K562 (cell line): ENCODE results near the gene RASGRP2. TPM values are rescaled to one million over a fixed set of nuclear protein-coding genes. Genes with fewer than 3 reads are reported as not detected.

Experiments
- ATAC-seq: fragments of 200-7000 bp; cut with Tn5 transposase; 3 replicates; pipeline ENCODE4 v1.9.1; 2020; ENCODE audit warnings: moderate library complexity
- BruUV-seq: library from RNA; stranded (reverse); fragments of 400-500 nt; replicated peaks from 2 replicates; lab custom pipeline; 2021; lab: Mats Ljungman, UMichigan
- CTCF ChIA-PET: fragments of 300-600 bp; formaldehyde crosslinking; extraction: SDS; loops from one replicate; lab custom pipeline; 2021; ENCODE audit warnings: low intra/inter-chr PET ratio; lab: Yijun Ruan, JAX
- POLR2A ChIA-PET: fragments of 300-600, 350-650 bp; sonication (Branson Sonifier 250); formaldehyde crosslinking; extraction: SDS; loops from one replicate; lab custom pipeline; 2021; ENCODE audit warnings: antibody characterized with exemption, inconsistent platforms; lab: Yijun Ruan, JAX
- DNase-seq, 4 experiments: peaks; one replicate each; pipeline versions ENCODE4 v3.0.0 to v3.0.0-alpha.2; 2011 to 2018; ENCODE audit warnings: low spot score in 3 of 4, mixed read lengths in 3 of 4; ENCODE audit errors: extremely low read depth in 1 of 4
- FAIRE-seq: peaks from 2 replicates; lab custom pipeline; 2011; peaks lifted over from hg19 to GRCh38; lab: Jason Lieb, UNC
- H2AFZ ChIP-seq: 2 replicates; pipeline ENCODE4 v1.6.0; 2011; ENCODE audit warnings: low read depth, low read length, control low read depth, inconsistent platforms
- H3K27ac ChIP-seq: fragments of 200-600 bp; 3 replicates; pipeline ENCODE4 v1.8.0; 2011; ENCODE audit warnings: low read depth, mild to moderate bottlenecking, control low read depth, inconsistent platforms, low read length, moderate library complexity, mixed read lengths; ENCODE audit errors: extremely low read depth
- H3K27me3 ChIP-seq, 2 experiments: fragments of 300-600 bp in 1 of 2; 2 replicates in 1 of 2; 3 replicates in 1 of 2; pipeline versions ENCODE4 v1.6.0 to v1.8.0; 2011; ENCODE audit warnings: inconsistent platforms in 2 of 2, low read length in 2 of 2, mild to moderate bottlenecking in 1 of 2, mixed read lengths in 1 of 2, moderate library complexity in 1 of 2; ENCODE audit not compliant: control insufficient read depth in 2 of 2, insufficient read depth in 2 of 2
- H3K36me3 ChIP-seq: fragments of 300-600 bp; 3 replicates; pipeline ENCODE4 v1.8.0; 2011; ENCODE audit warnings: mild to moderate bottlenecking, low read length, inconsistent platforms; ENCODE audit not compliant: control insufficient read depth, insufficient read depth
- H3K4me1 ChIP-seq, 2 experiments: fragments of 200-600 bp in 1 of 2; replicated peaks in 1 of 2; 2 replicates in 1 of 2; 3 replicates in 1 of 2; pipeline versions ENCODE4 v1.5.1 to v1.8.0; 2011; ENCODE audit warnings: inconsistent platforms in 2 of 2, low read length in 2 of 2, mild to moderate bottlenecking in 1 of 2, mixed read lengths in 1 of 2, moderate library complexity in 1 of 2; ENCODE audit not compliant: control insufficient read depth in 2 of 2, insufficient read depth in 2 of 2
- H3K4me2 ChIP-seq: 2 replicates; pipeline ENCODE4 v1.6.1; 2011; ENCODE audit warnings: low read length, control low read depth, inconsistent platforms, mixed read lengths; ENCODE audit not compliant: insufficient read depth
- H3K4me3 ChIP-seq: fragments of 200-600 bp; sonication (generic), shearing (Covaris generic); 2 replicates; pipeline ENCODE4 v1.5.1; 2016; ENCODE audit warnings: control low read depth, inconsistent platforms
- H3K79me2 ChIP-seq: fragments of 200-600 bp; 3 replicates; pipeline ENCODE4 v1.8.0; 2011; ENCODE audit warnings: low read length, inconsistent platforms; ENCODE audit not compliant: control insufficient read depth, insufficient read depth
- H3K9ac ChIP-seq, 2 experiments: 2 replicates each; pipeline versions ENCODE4 v1.6.0 to v1.6.1; 2011; ENCODE audit warnings: low read depth in 2 of 2, low read length in 2 of 2, control low read depth in 1 of 2, inconsistent platforms in 1 of 2, mild to moderate bottlenecking in 1 of 2, mixed read lengths in 1 of 2; ENCODE audit not compliant: insufficient read depth in 1 of 2
- H3K9me1 ChIP-seq: one replicate; pipeline ENCODE4 v1.6.0; 2011; ENCODE audit warnings: inconsistent platforms, mild to moderate bottlenecking, low read length, moderate library complexity; ENCODE audit not compliant: control insufficient read depth, insufficient read depth
- H3K9me3 ChIP-seq: replicated peaks from 2 replicates; pipeline ENCODE4 v1.5.1; 2011; ENCODE audit warnings: low read depth, low read length, inconsistent platforms; ENCODE audit not compliant: control insufficient read depth, insufficient read depth
- H4K20me1 ChIP-seq: replicated peaks from 2 replicates; pipeline ENCODE4 v1.6.1; 2011; ENCODE audit warnings: low read length, inconsistent platforms, mixed read lengths; ENCODE audit not compliant: control insufficient read depth, insufficient read depth
- ATF3 ChIP-seq, 2 experiments: fragments of 450-650 bp in 1 of 2; sonication (generic) in 1 of 2; formaldehyde crosslinking in 1 of 2; IDR thresholded peaks in 1 of 2; conservative IDR thresholded peaks in 1 of 2; 2 replicates each; pipeline versions ENCODE4 v1.6.1 to v1.8.1; 2016 to 2023; ENCODE audit warnings: mild to moderate bottlenecking in 2 of 2, moderate library complexity in 2 of 2, inconsistent platforms in 1 of 2, missing genetic modification reagents in 1 of 2
- CEBPZ ChIP-seq: fragments of 150-350 bp; IDR thresholded peaks from 2 replicates; pipeline ENCODE4 v1.6.1; 2014; ENCODE audit warnings: low read depth, mild to moderate bottlenecking, low read length, borderline replicate concordance
- FOXM1 ChIP-seq, 2 experiments: fragments of 450-650 bp in 1 of 2; sonication (generic) in 1 of 2; formaldehyde crosslinking in 1 of 2; IDR thresholded peaks; 2 replicates each; pipeline versions ENCODE4 v1.6.1 to v1.9.0; 2017 to 2022; ENCODE audit warnings: low read depth in 2 of 2, mild to moderate bottlenecking in 2 of 2, missing genetic modification reagents in 1 of 2, moderate library complexity in 1 of 2
- GTF2A2 ChIP-seq: IDR thresholded peaks from 2 replicates; pipeline ENCODE4 v1.6.1; 2016; ENCODE audit warnings: mild to moderate bottlenecking, missing genetic modification characterization, missing compliant biosample characterization
- POLR2B ChIP-seq: fragments of 450-650 bp; IDR thresholded peaks from 2 replicates; pipeline ENCODE4 v1.6.1; 2018; ENCODE audit warnings: low read depth; ENCODE audit not compliant: partially characterized antibody
- POLR2G ChIP-seq: fragments of 200-400 bp; formaldehyde crosslinking; IDR thresholded peaks from 2 replicates; pipeline ENCODE4 v1.6.1; 2017; ENCODE audit warnings: low read depth, mild to moderate bottlenecking, antibody characterized with exemption, low read length, moderate library complexity
- RBFOX2 ChIP-seq: fragments of 200-400 bp; formaldehyde crosslinking; IDR thresholded peaks from 2 replicates; pipeline ENCODE4 v1.6.1; 2017; ENCODE audit warnings: low read depth, mild to moderate bottlenecking, low read length, moderate library complexity
- RBM25 ChIP-seq: fragments of 200-400 bp; formaldehyde crosslinking; IDR thresholded peaks from 2 replicates; pipeline ENCODE4 v1.6.1; 2018; ENCODE audit warnings: low read length, low read depth, moderate library complexity; ENCODE audit not compliant: severe bottlenecking
- RFX5 ChIP-seq: IDR thresholded peaks from 2 replicates; pipeline ENCODE4 v1.6.1; 2011; ENCODE audit warnings: low read depth, mild to moderate bottlenecking, improper control_type of control experiment, low read length
- ZNF592 ChIP-seq: fragments of 450-650 bp; IDR thresholded peaks from 2 replicates; pipeline ENCODE4 v1.6.1; 2017; ENCODE audit warnings: antibody characterized with exemption, mild to moderate bottlenecking
- ZNF79 ChIP-seq: fragments of 250-450 bp; sonication (Bioruptor Pico); IDR thresholded peaks from 2 replicates; pipeline ENCODE4 v1.4.0; 2020; ENCODE audit warnings: low read depth, mild to moderate bottlenecking, moderate library complexity
- WGBS: fragments of 100-300 bp; shearing (Covaris generic); methylation state at CpG from one replicate; pipeline ENCODE4 v1.1.6; 2016; ENCODE audit warnings: low coverage, mixed read lengths; ENCODE audit not compliant: insufficient coverage; ENCODE audit errors: missing lambda C conversion rate; 5-methylcytosine and 5-hydroxymethylcytosine counted together
- in situ Hi-C: fragments of 300-500 bp; cut with MboI; formaldehyde crosslinking; loops from 4 replicates; pipeline ENCODE4 v1.15.0; 2018; ENCODE audit warnings: inconsistent platforms, mixed read lengths
- intact Hi-C: fragments of 100-400 bp; cut with micrococcal nuclease; formaldehyde crosslinking; loops from 2 replicates; pipeline ENCODE4 v1.14.2; 2022
- polyA plus RNA-seq, 8 experiments: library from polyadenylated mRNA; depleted of rRNA in 4 of 8; stranded (reverse) in 5 of 8; unstranded in 3 of 8; fragments of >200 nt; fragmentation: Nextera tagmentation in 2 of 8; fragmentation: Illumina TruSeq in 1 of 8; extraction: Ambion mirVana in 2 of 8; extraction: Trizol in 1 of 8; gene quantifications; 2 replicates each; pipeline versions ENCODE4 v1.2.1 to v1.2.3, GENCODE V29; 2011 to 2014; ENCODE audit warnings: inconsistent platforms in 1 of 8, missing spikeins in 1 of 8
- total RNA-seq, 7 experiments: library from RNA; depleted of rRNA in 6 of 7; stranded (reverse); fragments of >200 nt in 6 of 7; fragmentation: Illumina TruSeq in 2 of 7; extraction: Trizol in 2 of 7; gene quantifications; 2 replicates each; pipeline versions ENCODE4 v1.2.1 to v1.2.3, GENCODE V29; 2011 to 2021; ENCODE audit warnings: low replicate concordance in 1 of 7

RASGRP2 gene
- total and polyA plus RNA-seq, 9 of the 15 experiments (the other 6 are each of a cell fraction or from before 2014, with no cell fraction given) = 0.87 to 22.7 (median 5.5) TPM

- H4K20me1 ChIP-seq = peaks cover 56% of the 10 kb centered on the region
- no peak for DNase-seq
- H3K27ac ChIP-seq = no peak overlapping the region
- peaks cover 13 to 40% of the 10 kb centered on the region in 2 experiments for H3K4me1 ChIP-seq
- H3K4me2 ChIP-seq = no peak overlapping the region
- no peak overlapping the region for H2AFZ ChIP-seq
- FAIRE-seq = no peak
- intact Hi-C loops = no loop called here
- in situ Hi-C loops = no loop called here
- H3K79me2 ChIP-seq = peaks cover 38% of the 10 kb centered on the region
- ATAC-seq = no peak
- H3K36me3 ChIP-seq = peaks cover 91% of the 10 kb centered on the region
- H3K4me3 ChIP-seq = no peak overlapping the region
- ChIA-PET CTCF (no interaction called here), POLR2A (interaction anchor here (1.0 to 7.9 kb wide), 3 partner anchors 8 to 18 kb away, joined by 4 to 168 read pairs (median 4); partner anchors contain the start of gene SF1)
- H3K9me3 ChIP-seq = no peaks in the 10 kb centered on the region
- no peak overlapping the region for H3K9ac ChIP-seq
- no TSS peak for BruUV-seq
- H3K9me1 ChIP-seq = peaks cover 10% of the 10 kb centered on the region
- WGBS = 99% methylated on average over 14 of the region's 42 CpGs
- no peaks in the 10 kb centered on the region for H3K27me3 ChIP-seq
- no peak for TF ChIP-seq RFX5
- no peak for TF ChIP-seq RBM25
- TF ChIP-seq POLR2G = peak; percentile 67; the same call in 1 of the 2 replicates
- TF ChIP-seq ATF3 (IDR thresholded peaks at IDR 0.05) = no peak
- TF ChIP-seq ATF3 (CRISPR knock-in tag; conservative IDR thresholded peaks at IDR 0.05) = no peak
- no peak for TF ChIP-seq FOXM1 (IDR thresholded peaks at IDR 0.05; ENCODE audit: low read depth)
- no peak for TF ChIP-seq FOXM1 (CRISPR knock-in tag; IDR thresholded peaks at IDR 0.05; ENCODE audit: low read depth)
- peak; percentile 64 for TF ChIP-seq RBFOX2
- no peak for TF ChIP-seq ZNF592
- no peak for TF ChIP-seq GTF2A2
- TF ChIP-seq CEBPZ = no peak
- peak; percentile 26 for TF ChIP-seq POLR2B
- no peak for TF ChIP-seq ZNF79 (CRISPR knock-in tag)
These were observed 22.1 kb upstream of the RASGRP2 start for GRCh38 chr11:64765851-64766665.
